ENCODE data around the gene KCNQ2.

The KCNQ2 gene

GRCh38 chr20:63470410-63470809 is 2.0 kb downstream of the KCNQ2 start:
- no peak for DNase-seq

DNA sequence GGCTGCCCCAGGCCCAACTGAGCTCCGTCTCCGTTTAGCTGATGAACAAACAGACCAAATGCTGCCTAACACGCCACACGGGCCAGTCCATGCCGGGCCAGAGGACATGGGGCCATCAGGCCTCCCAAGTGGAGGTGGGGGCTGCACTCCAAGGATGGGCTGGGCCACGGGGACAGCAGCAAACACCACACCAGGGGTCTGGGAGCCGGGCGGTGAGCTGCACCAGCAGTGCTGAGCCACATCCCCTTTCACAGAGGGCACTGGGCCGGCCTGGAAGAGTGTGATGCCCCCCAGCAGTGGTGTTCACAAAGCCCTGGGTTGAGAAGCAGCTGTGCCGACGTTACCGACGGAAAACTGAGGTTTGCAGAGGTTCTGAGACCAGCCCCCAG is 2.7 kb downstream of the KCNQ2 start:
- DNase-seq: no peak

GRCh38 chr20:63469019-63469712 is 3.3 kb downstream of the KCNQ2 start:
- no peak for DNase-seq

GRCh38 chr20:63468421-63468820 is 4.0 kb downstream of the KCNQ2 start:
- DNase-seq: no peak

GRCh38 chr20:63467294-63468083 is 5.0 kb downstream of the KCNQ2 start:
- DNase-seq: no peak

DNA sequence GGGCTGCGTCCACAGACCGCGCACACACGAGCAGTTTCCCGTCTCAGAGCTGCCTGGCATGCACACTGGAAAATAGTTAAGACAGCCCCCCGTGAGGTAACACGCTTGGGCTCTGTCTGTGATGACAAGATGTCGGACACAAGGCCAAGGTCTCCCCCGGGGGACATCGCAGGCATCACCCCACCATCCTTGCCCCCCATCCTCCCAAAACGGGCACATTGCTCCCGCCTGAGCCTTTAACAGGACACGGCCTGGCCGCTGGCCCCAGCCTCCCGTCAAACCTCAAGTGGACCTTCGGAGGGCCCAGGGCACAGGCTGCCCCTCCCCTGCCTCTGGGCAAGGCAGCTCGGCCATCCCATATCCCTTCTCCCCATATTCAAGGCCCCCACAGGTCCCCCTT is 5.6 kb downstream of the KCNQ2 start:
- DNase-seq: no peak

DNA sequence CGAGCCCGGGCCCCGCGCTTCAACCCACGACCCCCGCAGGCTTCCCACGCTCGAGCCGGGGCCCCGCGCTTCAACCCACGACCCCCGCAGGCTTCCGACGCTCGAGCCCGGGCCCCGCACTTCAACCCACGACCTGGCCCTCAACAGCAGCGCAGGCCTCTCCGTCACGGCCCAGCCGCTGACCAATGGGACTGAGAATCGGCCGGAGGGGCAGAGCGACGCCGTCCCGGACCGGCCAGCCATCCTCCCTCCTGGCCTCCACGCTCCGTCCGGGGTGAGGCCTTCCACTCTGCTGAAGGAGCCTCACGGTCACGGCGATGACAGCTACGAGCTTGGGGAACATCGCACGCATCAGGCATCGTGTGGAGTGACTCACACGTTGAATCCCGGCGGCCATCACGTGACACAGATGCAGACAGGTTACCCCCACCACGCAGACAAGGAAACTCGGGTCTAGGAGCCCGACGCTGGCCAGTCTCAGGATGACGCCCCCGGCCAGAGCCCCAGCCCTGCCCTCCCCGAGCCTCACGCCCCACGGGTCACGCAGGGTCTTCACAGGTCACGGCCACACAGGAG is 6.1 kb downstream of the KCNQ2 start:
- no peak for DNase-seq

GRCh38 chr20:63465380-63466249 is 6.8 kb downstream of the KCNQ2 start:
- DNase-seq: no peak

DNA sequence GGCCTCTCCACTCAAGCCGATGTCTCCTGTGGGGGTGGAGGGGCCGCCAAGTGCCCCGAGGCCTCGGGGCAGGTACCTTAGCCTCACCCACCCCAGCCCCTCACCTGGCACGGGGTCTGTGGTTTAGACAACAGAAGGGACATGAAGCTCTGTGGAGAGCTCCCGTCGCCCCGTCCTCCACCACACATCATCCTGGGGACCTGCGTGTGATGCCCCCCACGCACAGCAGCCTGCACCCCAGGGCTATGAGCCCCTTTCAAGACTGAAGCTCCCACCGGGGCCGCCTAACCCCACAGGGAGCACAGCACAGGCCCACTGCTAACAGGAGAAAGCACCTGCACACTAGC is 8.2 kb downstream of the KCNQ2 start:
- DNase-seq: no peak

GRCh38 chr20:63463400-63464288 is 8.8 kb downstream of the KCNQ2 start:
- DNase-seq: no peak

GRCh38 chr20:63462244-63462643 is 10.2 kb downstream of the KCNQ2 start:
- DNase-seq: no peak

GRCh38 chr20:63461104-63461763 is 11.2 kb downstream of the KCNQ2 start:
- DNase-seq: no peak

DNA sequence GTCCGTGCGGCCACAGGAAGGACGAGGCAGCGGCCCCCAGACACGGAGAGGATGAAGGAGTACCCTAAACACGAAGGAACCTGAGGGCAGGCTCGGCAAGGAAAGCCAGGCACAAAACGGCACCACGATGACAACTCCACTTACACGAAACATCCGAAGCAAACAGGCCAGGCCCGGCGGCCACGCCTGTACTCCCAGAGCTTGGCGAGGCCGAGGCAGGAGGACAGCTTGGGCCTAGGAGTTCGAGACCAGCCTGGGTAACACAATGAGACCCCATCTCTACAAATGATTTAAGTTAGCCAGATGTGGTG is 13.4 kb downstream of the KCNQ2 start:
- DNase-seq: no peak

GRCh38 chr20:63458170-63459069 is 14.0 kb downstream of the KCNQ2 start:
- DNase-seq: no peak

- DNase-seq: no peak
Measured at GRCh38 chr20:63457737-63458136, 14.7 kb downstream of the KCNQ2 start.

- no peak for DNase-seq
Measured at GRCh38 chr20:63456429-63457284, 15.8 kb downstream of the KCNQ2 start.

- no peak for DNase-seq
Measured at GRCh38 chr20:63455568-63455859, 16.9 kb downstream of the KCNQ2 start.

DNA sequence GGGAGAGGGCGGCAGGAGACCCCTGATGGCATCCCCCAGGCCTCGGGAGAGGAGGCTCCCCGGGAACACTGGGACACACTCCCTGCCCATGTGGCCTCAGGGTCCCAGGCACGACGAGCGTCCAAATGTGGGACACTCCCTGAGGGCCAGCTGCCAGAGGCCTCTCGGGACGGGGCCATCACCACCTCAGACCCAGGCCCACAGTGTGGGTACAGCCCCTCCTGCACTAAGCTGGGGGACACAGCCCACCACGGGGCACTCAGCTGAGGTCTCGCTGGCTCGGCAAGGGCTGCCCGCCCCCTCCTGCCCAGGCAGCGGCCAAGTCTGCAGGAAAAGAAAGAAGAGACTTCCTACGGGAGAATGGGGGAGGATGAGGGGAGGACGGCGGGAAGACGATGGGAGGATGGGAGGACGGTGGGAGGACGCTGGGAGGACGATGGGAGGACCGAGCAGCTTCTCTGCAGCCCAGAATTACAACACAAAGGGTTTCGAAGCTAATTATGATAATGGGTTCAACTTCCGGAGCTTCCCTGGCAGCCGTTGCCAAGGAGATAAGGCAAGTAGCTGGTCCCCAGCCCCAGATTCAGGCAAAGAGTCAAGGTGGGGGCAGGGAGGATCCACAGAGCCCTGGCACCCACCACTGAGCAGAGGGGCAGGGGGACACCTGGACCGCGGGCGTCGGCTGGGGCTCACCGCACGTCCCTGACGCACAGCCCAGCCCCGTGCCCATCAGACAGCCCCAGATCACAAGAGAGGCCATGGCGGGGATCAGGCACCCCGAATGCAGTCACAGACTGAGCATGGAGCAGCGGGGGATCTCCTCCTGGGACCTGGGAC is 17.5 kb downstream of the KCNQ2 start:
- no peak for DNase-seq

Data from femur (tissue), 1 donor.